SK-N-SH (cell line): ENCODE results near the gene DHRS12. TPM values are rescaled to one million over a fixed set of nuclear protein-coding genes. Genes with fewer than 3 reads are reported as not detected.

Experiments
- CTCF ChIA-PET: fragments of 300-600, 350-600 bp; formaldehyde crosslinking; extraction: SDS; loops from one replicate; lab custom pipeline; 2021; lab: Yijun Ruan, JAX
- POLR2A ChIA-PET: fragments of 350-600 bp; sonication (Branson Sonifier 250); formaldehyde crosslinking; extraction: SDS; loops from one replicate; lab custom pipeline; 2020; ENCODE audit warnings: antibody characterized with exemption, inconsistent platforms; lab: Yijun Ruan, JAX
- DNase-seq: peaks from one replicate; pipeline ENCODE4 v3.0.0; 2012
- H2AFZ ChIP-seq: fragments of 200-600 bp; sonication (generic); 2 replicates; pipeline ENCODE4 v1.8.1; 2016; ENCODE audit warnings: antibody characterized with exemption, mild to moderate bottlenecking, low read depth
- H3F3A ChIP-seq: fragments of 200-600 bp; sonication (generic); replicated peaks from 2 replicates; pipeline ENCODE3; 2016; ENCODE audit warnings: antibody characterized with exemption, mild to moderate bottlenecking; ENCODE audit not compliant: insufficient read depth
- H3K27ac ChIP-seq, 2 experiments: fragments of 200-500 bp in 1 of 2; fragments of 200-600 bp in 1 of 2; sonication (Bioruptor generic) in 1 of 2; sonication (generic), shearing (Covaris generic) in 1 of 2; 2 replicates each; pipeline versions ENCODE4 v1.5.1 to v1.6.1; 2014 to 2016; ENCODE audit warnings: low read depth in 2 of 2, inconsistent platforms in 1 of 2, low read length in 1 of 2, mild to moderate bottlenecking in 1 of 2, mixed read lengths in 1 of 2
- H3K27me3 ChIP-seq: fragments of 200-600 bp; sonication (generic), shearing (Covaris generic); 2 replicates; pipeline ENCODE4 v1.6.1; 2016; ENCODE audit warnings: mixed run types; ENCODE audit not compliant: insufficient read depth
- H3K36me3 ChIP-seq, 2 experiments: fragments of 200-500 bp in 1 of 2; fragments of 200-600 bp in 1 of 2; sonication (Bioruptor generic) in 1 of 2; sonication (generic) in 1 of 2; replicated peaks in 1 of 2; 2 replicates each; pipeline versions ENCODE3 to v1.5.1; 2014 to 2016; ENCODE audit warnings: low read length in 1 of 2, mild to moderate bottlenecking in 1 of 2; ENCODE audit not compliant: insufficient read depth in 2 of 2, control insufficient read depth in 1 of 2
- H3K4me1 ChIP-seq, 2 experiments: fragments of 200-500 bp in 1 of 2; fragments of 200-600 bp in 1 of 2; sonication (Bioruptor generic) in 1 of 2; sonication (generic), shearing (Covaris generic) in 1 of 2; 2 replicates each; pipeline versions ENCODE4 v1.5.1 to v1.6.1; 2014 to 2016; ENCODE audit warnings: low read depth in 1 of 2, low read length in 1 of 2, mixed run types in 1 of 2; ENCODE audit not compliant: insufficient read depth in 2 of 2, control insufficient read depth in 1 of 2
- H3K4me2 ChIP-seq: fragments of 200-600 bp; sonication (generic), shearing (Covaris generic); 2 replicates; pipeline ENCODE4 v1.6.1; 2017; ENCODE audit warnings: mixed run types
- H3K4me3 ChIP-seq, 2 experiments: fragments of 200-500 bp in 1 of 2; fragments of 200-600 bp in 1 of 2; sonication (Bioruptor generic) in 1 of 2; sonication (generic), shearing (Covaris generic) in 1 of 2; 2 replicates each; pipeline versions ENCODE4 v1.5.1 to v1.8.1; 2014 to 2016; ENCODE audit warnings: low read depth in 2 of 2, inconsistent platforms in 1 of 2, low read length in 1 of 2, mild to moderate bottlenecking in 1 of 2, mixed read lengths in 1 of 2, moderate library complexity in 1 of 2
- H3K79me2 ChIP-seq: fragments of 200-600 bp; sonication (generic); 2 replicates; pipeline ENCODE4 v1.8.1; 2017; ENCODE audit warnings: mild to moderate bottlenecking; ENCODE audit not compliant: insufficient read depth
- H3K9ac ChIP-seq: fragments of 200-600 bp; sonication (generic); 2 replicates; pipeline ENCODE4 v1.6.1; 2017; ENCODE audit warnings: mixed run types
- H3K9me2 ChIP-seq: fragments of 200-600 bp; sonication (generic); 2 replicates; pipeline ENCODE4 v1.6.1; 2017; ENCODE audit warnings: mixed run types
- H3K9me3 ChIP-seq: fragments of 200-600 bp; sonication (generic); 2 replicates; pipeline ENCODE4 v1.6.1; 2017; ENCODE audit warnings: mixed run types, mild to moderate bottlenecking, moderate library complexity
- H4K20me1 ChIP-seq: fragments of 200-600 bp; sonication (generic); 2 replicates; pipeline ENCODE4 v1.6.1; 2017; ENCODE audit warnings: mild to moderate bottlenecking, mixed run types; ENCODE audit not compliant: insufficient read depth
- FOSL2 ChIP-seq: IDR thresholded peaks from 2 replicates; pipeline ENCODE4 v1.4.0; 2012; ENCODE audit warnings: low read depth, mild to moderate bottlenecking, moderate library complexity, borderline replicate concordance
- FOXJ3 ChIP-seq: sonication (generic); formaldehyde crosslinking; IDR thresholded peaks from 2 replicates; pipeline ENCODE4 v1.5.1; 2020; ENCODE audit warnings: mild to moderate bottlenecking, missing genetic modification reagents
- GATA2 ChIP-seq: sonication (generic); formaldehyde crosslinking; IDR thresholded peaks from 2 replicates; pipeline ENCODE4 v1.5.0; 2020; ENCODE audit warnings: mild to moderate bottlenecking, missing genetic modification reagents
- IRF3 ChIP-seq: fragments of 150-350 bp; IDR thresholded peaks from 2 replicates; pipeline ENCODE4 v1.6.1; 2016; ENCODE audit warnings: mild to moderate bottlenecking, low read depth, low read length
- MXI1 ChIP-seq: IDR thresholded peaks from 2 replicates; pipeline ENCODE4 v1.6.1; 2012; ENCODE audit warnings: mild to moderate bottlenecking, low read depth, low read length, improper control_type of control experiment
- NFIC ChIP-seq: IDR thresholded peaks from 2 replicates; pipeline ENCODE4 v1.4.0; 2012; ENCODE audit warnings: borderline replicate concordance
- POLR2AphosphoS5 ChIP-seq: IDR thresholded peaks from 2 replicates; pipeline ENCODE4 v1.6.1; 2012; ENCODE audit warnings: low read depth, low read length
- RAD21 ChIP-seq: IDR thresholded peaks from 2 replicates; pipeline ENCODE4 v1.6.1; 2012; ENCODE audit warnings: mild to moderate bottlenecking, low read length
- RCOR1 ChIP-seq: fragments of 150-350 bp; IDR thresholded peaks from 2 replicates; pipeline ENCODE4 v1.6.1; 2017; ENCODE audit warnings: antibody characterized with exemption, low read length
- REST ChIP-seq: IDR thresholded peaks from 2 replicates; pipeline ENCODE4 v1.6.1; 2012; ENCODE audit warnings: mild to moderate bottlenecking, low read depth, low read length, moderate library complexity
- RFX5 ChIP-seq: IDR thresholded peaks from 2 replicates; pipeline ENCODE4 v1.6.1; 2012; ENCODE audit warnings: mild to moderate bottlenecking, improper control_type of control experiment, low read length
- SIN3A ChIP-seq: IDR thresholded peaks from 2 replicates; pipeline ENCODE4 v1.6.1; 2012; ENCODE audit warnings: low read depth, mild to moderate bottlenecking, low read length, moderate library complexity, borderline replicate concordance
- TAF1 ChIP-seq: IDR thresholded peaks from 2 replicates; pipeline ENCODE4 v1.6.1; 2012; ENCODE audit warnings: low read depth, mild to moderate bottlenecking, low read length, moderate library complexity, borderline replicate concordance
- TCF12 ChIP-seq: IDR thresholded peaks from 2 replicates; pipeline ENCODE4 v1.4.0; 2012
- TEAD4 ChIP-seq: IDR thresholded peaks from 2 replicates; pipeline ENCODE4 v1.4.0; 2012; ENCODE audit warnings: mild to moderate bottlenecking, borderline replicate concordance; ENCODE audit not compliant: insufficient read depth
- YY1 ChIP-seq: IDR thresholded peaks from 2 replicates; pipeline ENCODE4 v1.4.0; 2012; ENCODE audit warnings: low read depth, mild to moderate bottlenecking
- ZBTB33 ChIP-seq: IDR thresholded peaks from 2 replicates; pipeline ENCODE4 v1.4.0; 2012; ENCODE audit warnings: low read depth, borderline replicate concordance
- WGBS: methylation state at CpG from one replicate; pipeline ENCODE4 v1.1.6; 2017; ENCODE audit warnings: low lambda C conversion rate; 5-methylcytosine and 5-hydroxymethylcytosine counted together
- polyA plus RNA-seq, 3 experiments: library from polyadenylated mRNA; depleted of rRNA; stranded (reverse); fragments of >200 nt; gene quantifications; 2 replicates each; pipeline ENCODE4 v1.2.3, GENCODE V29; 2012
- TF ChIP-seq, protein P1 (sequence below): IDR thresholded peaks from 2 replicates; pipeline ENCODE4; 2012
- TF ChIP-seq, protein P2 (sequence below): IDR thresholded peaks from 2 replicates; pipeline ENCODE4 v1.4.0; 2012; ENCODE audit warnings: low read depth, borderline replicate concordance
- TF ChIP-seq, protein P3 (sequence below): IDR thresholded peaks from 2 replicates; pipeline ENCODE4 v1.4.0; 2012; ENCODE audit warnings: low read depth

Gene DHRS12
- polyA plus RNA-seq, 1 of the 3 experiments (the other 2 are of a cell fraction), result 9.6 TPM

DNA sequence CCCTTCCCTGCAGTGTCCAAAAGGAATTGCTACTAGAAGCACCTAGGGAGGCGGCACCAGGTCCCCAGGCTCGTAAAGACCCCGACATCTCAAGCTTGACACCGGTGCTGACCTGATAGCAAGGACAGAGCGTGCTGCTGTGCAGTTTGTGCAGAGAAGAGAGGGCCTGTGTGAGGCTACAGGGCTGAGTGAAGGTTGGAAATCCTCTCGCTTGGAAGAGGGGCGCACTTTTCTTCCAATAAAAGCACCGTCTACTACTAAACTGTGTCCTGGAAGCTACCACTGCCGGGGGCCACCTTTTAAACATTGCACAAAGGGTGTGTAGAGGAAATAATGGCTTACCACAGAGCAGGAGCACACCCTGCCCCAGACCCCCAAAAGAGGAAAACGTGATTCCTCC is 30.0 kb upstream of the DHRS12 start:
- POLR2A ChIA-PET, result no interaction called here
- CTCF ChIA-PET, result interaction anchor here (1.0 to 7.2 kb wide), 6 partner anchors 12 to 548 kb away, joined by 3 to 36 read pairs (median 4); partner anchors contain the start of gene TMEM272
- 69% methylated on average over 9 of the region's 10 CpGs for WGBS

More for the DNA sequence above, 30.0 kb upstream of the DHRS12 start:
- H3K27me3 ChIP-seq, result no peaks in the 10 kb centered on the region; the same call in 1 of the 2 replicates
- TF ChIP-seq RFX5 (no peak), RCOR1 (no peak), TAF1 (no peak), FOSL2 (no peak), IRF3 (no peak), YY1 (no peak), TCF12 (no peak), RAD21 (no peak), POLR2AphosphoS5 (no peak), ZBTB33 (no peak), FOXJ3 (CRISPR knock-in tag) (no peak), SIN3A (no peak), GATA2 (no peak), NFIC (no peak), TEAD4 (no peak), REST (no peak), MXI1 (no peak)
- TF ChIP-seq, protein P1, sequence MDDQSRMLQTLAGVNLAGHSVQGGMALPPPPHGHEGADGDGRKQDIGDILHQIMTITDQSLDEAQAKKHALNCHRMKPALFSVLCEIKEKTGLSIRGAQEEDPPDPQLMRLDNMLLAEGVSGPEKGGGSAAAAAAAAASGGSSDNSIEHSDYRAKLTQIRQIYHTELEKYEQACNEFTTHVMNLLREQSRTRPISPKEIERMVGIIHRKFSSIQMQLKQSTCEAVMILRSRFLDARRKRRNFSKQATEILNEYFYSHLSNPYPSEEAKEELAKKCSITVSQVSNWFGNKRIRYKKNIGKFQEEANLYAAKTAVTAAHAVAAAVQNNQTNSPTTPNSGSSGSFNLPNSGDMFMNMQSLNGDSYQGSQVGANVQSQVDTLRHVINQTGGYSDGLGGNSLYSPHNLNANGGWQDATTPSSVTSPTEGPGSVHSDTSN, result no peak
- TF ChIP-seq, protein P2, sequence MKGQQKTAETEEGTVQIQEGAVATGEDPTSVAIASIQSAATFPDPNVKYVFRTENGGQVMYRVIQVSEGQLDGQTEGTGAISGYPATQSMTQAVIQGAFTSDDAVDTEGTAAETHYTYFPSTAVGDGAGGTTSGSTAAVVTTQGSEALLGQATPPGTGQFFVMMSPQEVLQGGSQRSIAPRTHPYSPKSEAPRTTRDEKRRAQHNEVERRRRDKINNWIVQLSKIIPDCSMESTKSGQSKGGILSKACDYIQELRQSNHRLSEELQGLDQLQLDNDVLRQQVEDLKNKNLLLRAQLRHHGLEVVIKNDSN, result no peak
- TF ChIP-seq, protein P3, sequence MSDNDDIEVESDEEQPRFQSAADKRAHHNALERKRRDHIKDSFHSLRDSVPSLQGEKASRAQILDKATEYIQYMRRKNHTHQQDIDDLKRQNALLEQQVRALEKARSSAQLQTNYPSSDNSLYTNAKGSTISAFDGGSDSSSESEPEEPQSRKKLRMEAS, result no peak
- no peak for DNase-seq
- H4K20me1 ChIP-seq, result no peaks in the 10 kb centered on the region
- H3K27ac ChIP-seq, result no peak overlapping the region
- H3K4me3 ChIP-seq, result no peak overlapping the region
- H3K9ac ChIP-seq, result no peak overlapping the region
- no peaks in the 10 kb centered on the region for H3F3A ChIP-seq
- peaks cover 2 to 8% of the 10 kb centered on the region in 2 experiments; a peak in 1 of 4 replicates for H3K4me1 ChIP-seq
- H3K9me3 ChIP-seq, result no peaks in the 10 kb centered on the region
- H2AFZ ChIP-seq, result no peak overlapping the region
- H3K36me3 ChIP-seq, result no peaks in the 10 kb centered on the region
- H3K9me2 ChIP-seq, result no peaks in the 10 kb centered on the region
- no peaks in the 10 kb centered on the region for H3K79me2 ChIP-seq
- H3K4me2 ChIP-seq, result no peak overlapping the region
